Measurements from ENCODE around the gene SSH2. TPM values are rescaled to one million over a fixed set of nuclear protein-coding genes. Genes with fewer than 3 reads are reported as not detected.

The SSH2 gene
- total RNA-seq, 1 donor from 2014 or later = 38.8 TPM

GRCh38 chr17:29761040-29761761 lies 168.8 kb downstream of the SSH2 start:
- DNase-seq (ENCODE audit: low spot score) = peak; percentile 96

GRCh38 chr17:29760279-29761039 lies 169.6 kb downstream of the SSH2 start:
- intact Hi-C loops (cut with DNase I) = loop anchor here (2.0 to 5.0 kb wide), 2 partner anchors 118 to 138 kb away; partner anchors contain the start of gene CORO6

More at GRCh38 chr17:29761040-29761761, 168.8 kb downstream of the SSH2 start:
- intact Hi-C loops (cut with DNase I) = loop anchor here (2.0 to 5.0 kb wide), 2 partner anchors 118 to 139 kb away; partner anchors contain the start of gene CORO6

DNA sequence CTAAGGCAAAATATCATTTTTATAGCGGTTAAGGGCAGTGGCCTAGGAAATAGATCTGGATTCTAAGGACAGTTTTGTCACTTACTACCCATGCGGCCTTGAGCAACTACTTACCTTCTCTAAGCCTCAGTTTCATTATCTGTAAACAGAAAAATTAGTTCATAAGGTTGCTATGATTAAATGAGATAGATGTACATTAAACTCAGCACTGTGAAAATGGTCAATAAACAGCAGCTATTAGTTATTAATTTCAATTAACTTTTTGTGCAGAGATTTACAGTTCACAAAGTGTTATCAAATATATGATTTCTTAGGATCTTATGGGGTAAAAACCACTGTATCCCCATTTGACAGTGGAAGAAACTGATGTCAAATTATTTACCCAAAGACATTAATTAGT lies 171.8 kb downstream of the SSH2 start:
- no peak for DNase-seq (ENCODE audit: low spot score)
- intact Hi-C loops (cut with DNase I) = loop anchor here (5.0 kb wide), 1 partner anchor 36 kb away; no protein-coding TSS in a partner anchor

More at GRCh38 chr17:29760279-29761039, 169.6 kb downstream of the SSH2 start:
- no peak for DNase-seq (ENCODE audit: low spot score)

- DNase-seq (ENCODE audit: low spot score) = no peak
Measured at GRCh38 chr17:29757788-29758187, 172.2 kb downstream of the SSH2 start.

GRCh38 chr17:29753845-29754439 lies 176.1 kb downstream of the SSH2 start:
- intact Hi-C loops (cut with DNase I) = no loop called here
- DNase-seq (ENCODE audit: low spot score) = no peak

More at GRCh38 chr17:29757788-29758187, 172.2 kb downstream of the SSH2 start:
- intact Hi-C loops (cut with DNase I) = loop anchor here (5.0 kb wide), 1 partner anchor 35 kb away; no protein-coding TSS in a partner anchor

DNA sequence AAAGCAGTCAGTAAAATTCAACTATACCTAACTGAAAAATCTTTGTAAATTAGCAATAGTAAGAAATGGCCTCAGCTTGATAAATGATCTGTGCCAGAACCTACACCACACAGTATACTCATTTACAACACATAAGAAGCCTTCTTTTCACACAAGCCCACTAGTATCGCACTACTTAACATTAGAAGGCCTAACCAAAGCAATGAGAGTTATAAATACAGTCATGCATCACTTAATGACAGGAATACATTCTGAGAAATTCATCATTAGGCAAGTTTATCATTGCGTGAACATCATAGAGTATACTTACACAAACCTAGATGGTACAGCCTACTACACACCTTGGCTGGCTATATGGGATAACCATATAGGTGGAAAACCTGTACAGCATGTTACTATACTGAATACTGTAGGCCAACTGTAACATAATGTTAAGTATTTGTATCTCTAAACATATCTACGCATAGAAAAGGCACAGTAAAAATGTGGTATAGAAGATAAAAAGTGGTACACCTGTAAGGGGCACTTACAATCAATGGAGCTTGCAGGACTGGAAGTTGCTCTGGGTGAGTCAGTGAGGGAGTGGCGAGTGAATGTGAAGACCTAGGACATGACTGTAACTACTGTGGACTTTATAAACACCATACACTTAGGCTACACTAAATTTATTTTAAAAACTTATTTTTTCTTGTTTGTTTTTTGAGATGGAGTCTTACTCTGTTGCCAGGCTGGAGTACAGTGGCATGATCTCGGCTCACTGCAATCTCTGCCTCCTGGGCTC lies 180.8 kb downstream of the SSH2 start:
- intact Hi-C loops (cut with DNase I) = no loop called here
- no peak for DNase-seq (ENCODE audit: low spot score)

GRCh38 chr17:29748400-29748799 lies 181.6 kb downstream of the SSH2 start:
- intact Hi-C loops (cut with DNase I) = no loop called here
- DNase-seq (ENCODE audit: low spot score) = no peak

DNA sequence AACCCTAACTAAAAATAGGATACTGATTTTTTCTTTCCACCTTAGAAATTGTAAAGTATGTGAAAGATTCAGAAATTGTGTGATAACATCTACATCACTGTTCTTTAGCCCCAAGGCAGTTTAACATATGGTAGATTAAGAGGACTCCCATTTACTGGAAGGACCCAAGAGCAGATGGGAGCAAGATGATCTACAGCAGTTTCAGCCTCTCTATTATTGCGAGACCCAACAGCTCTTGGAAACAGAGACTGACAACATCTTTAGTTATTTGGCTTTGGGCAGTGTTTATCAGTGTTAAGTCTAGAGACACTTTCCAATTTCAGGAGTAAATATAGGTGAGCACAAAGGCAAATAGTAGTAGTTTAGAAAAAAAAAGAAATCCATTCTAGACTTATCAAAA lies 182.4 kb downstream of the SSH2 start:
- intact Hi-C loops (cut with DNase I) = no loop called here
- DNase-seq (ENCODE audit: low spot score) = no peak

DNA sequence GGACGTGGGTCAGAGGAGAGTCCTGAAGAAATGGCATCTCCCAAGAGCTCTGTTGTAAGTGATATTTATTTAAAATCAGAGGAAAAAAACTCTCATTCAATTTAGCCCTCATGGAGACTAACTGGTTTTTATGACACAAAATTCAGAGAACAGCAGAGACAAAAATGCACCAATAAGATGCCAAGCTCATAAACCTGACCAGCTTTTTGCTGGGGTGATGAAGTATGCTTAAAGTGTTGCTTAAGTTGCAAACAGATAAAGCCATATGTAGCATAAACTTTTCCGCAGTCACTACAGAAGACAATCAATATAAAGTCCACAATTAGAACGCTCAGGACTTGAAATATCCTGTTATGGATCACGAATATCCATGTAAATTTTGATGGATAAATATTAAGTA lies 183.4 kb downstream of the SSH2 start:
- no peak for DNase-seq (ENCODE audit: low spot score)
- intact Hi-C loops (cut with DNase I) = no loop called here

DNA sequence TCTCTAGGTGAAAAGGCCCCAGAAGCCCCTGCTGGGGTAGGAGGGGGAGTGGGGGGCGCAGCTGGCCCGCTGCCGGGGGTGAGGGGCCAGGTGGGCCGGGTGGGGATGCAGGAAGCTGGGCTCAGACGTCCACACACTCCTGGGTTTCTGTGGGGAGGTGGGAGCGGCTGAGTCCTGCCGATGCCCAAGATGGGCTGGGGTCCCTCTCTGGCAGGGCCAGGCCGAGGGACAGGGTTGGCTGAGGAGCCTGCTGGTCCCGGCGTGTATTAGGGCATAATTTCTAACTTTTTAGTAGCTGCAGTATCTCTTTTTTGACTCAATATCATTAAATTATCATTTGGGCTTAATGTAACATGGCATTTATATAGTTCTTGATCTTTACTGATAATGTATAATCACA lies 185.9 kb downstream of the SSH2 start:
- intact Hi-C loops (cut with DNase I) = no loop called here
- no peak for DNase-seq (ENCODE audit: low spot score)

- DNase-seq (ENCODE audit: low spot score) = no peak
- intact Hi-C loops (cut with DNase I) = no loop called here
Measured at GRCh38 chr17:29742210-29742513, 187.9 kb downstream of the SSH2 start.

DNA sequence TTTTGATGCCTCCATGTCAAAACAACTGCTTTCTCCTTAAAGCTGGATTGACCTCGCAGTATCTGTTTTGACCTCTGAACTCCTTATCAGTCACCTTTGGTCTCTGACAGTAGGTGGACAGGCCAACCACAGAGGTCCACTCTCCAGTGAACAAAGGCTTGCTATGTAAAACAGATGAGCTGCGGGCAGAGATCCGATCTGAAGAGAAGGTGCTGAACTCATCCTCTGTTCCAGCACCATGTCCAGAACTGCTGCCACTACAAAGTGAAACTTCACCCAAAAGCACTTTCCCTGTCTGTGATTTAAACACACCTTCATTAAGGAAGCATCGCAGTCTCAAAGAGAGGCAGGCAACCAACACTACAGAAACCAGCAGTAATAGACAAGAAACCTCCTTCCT lies 190.0 kb downstream of the SSH2 start:
- intact Hi-C loops (cut with DNase I) = no loop called here

GRCh38 chr17:29734640-29735039 lies 195.4 kb downstream of the SSH2 start:
- intact Hi-C loops (cut with DNase I) = loop anchor here (5.0 kb wide), 1 partner anchor 37 kb away; no protein-coding TSS in a partner anchor
- no peak for DNase-seq (ENCODE audit: low spot score)

More for the DNA sequence above, 190.0 kb downstream of the SSH2 start:
- no peak for DNase-seq (ENCODE audit: low spot score)

- DNase-seq (ENCODE audit: low spot score) = no peak
- intact Hi-C loops (cut with DNase I) = loop anchor here (5.0 kb wide), 1 partner anchor 36 kb away; no protein-coding TSS in a partner anchor
Measured at GRCh38 chr17:29733166-29733565, 196.9 kb downstream of the SSH2 start.

DNA sequence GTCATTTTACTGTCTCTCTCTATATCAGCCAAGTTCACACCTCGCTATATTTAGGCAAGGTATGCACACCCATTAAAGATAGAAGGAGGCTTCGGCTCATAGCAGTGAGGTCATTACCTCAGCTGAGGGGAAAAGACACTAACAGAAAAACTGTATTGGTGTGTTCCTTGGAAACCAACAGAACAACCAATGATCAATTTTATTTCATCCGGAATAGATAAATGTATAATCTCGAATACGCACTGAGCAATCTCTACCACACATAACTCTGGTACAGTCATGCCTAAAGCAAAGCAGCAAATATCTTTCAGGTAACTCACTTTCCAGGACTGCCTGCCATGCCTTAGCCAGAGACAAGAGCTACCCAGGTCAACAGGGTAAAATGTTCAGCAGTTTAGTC lies 197.4 kb downstream of the SSH2 start:
- intact Hi-C loops (cut with DNase I) = loop anchor here (5.0 kb wide), 1 partner anchor 35 kb away; no protein-coding TSS in a partner anchor
- no peak for DNase-seq (ENCODE audit: low spot score)

GRCh38 chr17:29732209-29732608 lies 197.8 kb downstream of the SSH2 start:
- intact Hi-C loops (cut with DNase I) = loop anchor here (5.0 kb wide), 1 partner anchor 35 kb away; no protein-coding TSS in a partner anchor
- DNase-seq (ENCODE audit: low spot score) = no peak

GRCh38 chr17:29731589-29731929 lies 198.5 kb downstream of the SSH2 start:
- no peak for DNase-seq (ENCODE audit: low spot score)
- intact Hi-C loops (cut with DNase I) = loop anchor here (5.0 kb wide), 1 partner anchor 34 kb away; no protein-coding TSS in a partner anchor

DNA sequence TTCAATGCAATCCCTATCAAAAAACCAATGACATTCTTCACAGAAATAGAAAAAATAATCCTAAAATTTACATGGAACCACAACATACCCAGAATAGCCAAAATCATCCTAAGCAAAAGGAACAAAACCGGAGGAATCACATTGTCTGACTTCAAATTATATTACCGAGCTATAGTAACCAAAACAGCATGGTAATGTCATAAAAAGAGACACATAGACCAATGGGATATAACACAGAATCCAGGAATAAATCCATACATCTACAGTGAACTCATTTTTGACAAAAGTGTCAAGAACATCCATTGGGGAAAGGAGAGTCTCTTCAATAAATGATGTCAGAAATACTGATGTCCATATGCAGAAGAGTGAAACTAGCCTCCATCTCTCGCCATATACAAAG lies 201.5 kb downstream of the SSH2 start:
- intact Hi-C loops (cut with DNase I) = no loop called here

DNA sequence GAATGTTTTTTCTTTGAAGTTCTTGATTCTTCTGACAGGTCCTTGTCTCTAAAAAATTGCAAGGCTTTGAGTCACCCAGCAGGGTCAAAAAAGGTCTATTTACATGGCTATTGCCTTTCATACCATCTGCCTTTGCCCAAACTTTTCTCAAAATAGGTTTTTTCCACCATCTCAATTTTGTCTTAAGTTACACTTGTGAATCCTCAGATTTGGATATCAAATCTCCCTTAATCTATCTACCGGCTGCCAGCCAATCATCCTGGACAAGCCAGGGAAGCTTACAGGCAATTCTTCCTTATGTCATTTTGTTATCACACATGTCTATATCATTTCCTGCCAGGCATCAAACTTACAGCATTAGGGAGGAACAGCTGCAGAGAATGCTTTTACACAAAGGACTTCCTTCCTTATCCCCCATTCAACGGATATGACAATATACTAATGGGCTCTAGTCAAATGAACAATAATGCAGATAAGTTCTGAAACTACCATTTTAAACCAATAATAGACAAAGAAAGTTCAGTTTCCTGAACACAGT lies 203.2 kb downstream of the SSH2 start:
- intact Hi-C loops (cut with DNase I) = no loop called here
- DNase-seq (ENCODE audit: low spot score) = no peak

More for the DNA sequence above, 201.5 kb downstream of the SSH2 start:
- no peak for DNase-seq (ENCODE audit: low spot score)

All from cardiac septum (tissue), 1 donor.